ENCODE measurements around the gene STXBP4.

DNA sequence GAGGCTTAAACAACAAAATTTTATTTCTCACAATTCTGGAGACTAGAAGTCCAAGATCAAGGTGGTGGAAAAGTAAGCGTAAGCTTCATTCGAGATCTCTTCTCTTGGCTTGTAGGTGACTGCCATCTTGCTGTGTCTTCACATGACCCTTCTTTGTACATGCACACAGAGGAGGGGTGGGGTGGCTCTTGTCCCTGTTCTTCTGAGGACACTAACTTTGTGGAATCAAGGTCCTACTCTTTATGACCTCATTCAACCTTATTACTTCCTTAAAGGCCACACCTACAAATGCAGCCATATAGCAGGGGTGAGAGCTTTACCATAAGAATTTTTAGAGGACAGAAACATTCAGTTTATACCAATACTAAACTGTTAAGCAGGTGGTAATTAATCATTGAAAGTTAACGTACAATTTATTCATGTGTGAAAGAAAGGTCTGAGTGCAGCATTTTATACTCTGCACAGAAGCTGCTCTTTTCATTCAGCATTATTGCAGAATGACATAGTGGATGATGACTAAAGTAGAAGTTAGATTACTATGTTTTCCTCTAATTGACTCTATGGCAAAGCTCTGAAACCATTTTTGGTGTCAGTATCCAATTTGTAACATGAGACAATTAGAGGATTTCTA lies 156.3 kb downstream of the STXBP4 start:
- no peak for TF ChIP-seq ZFP30 (CRISPR knock-in tag; IDR thresholded peaks at IDR 0.05)
- no peak for TF ChIP-seq ISL1 (CRISPR knock-in tag; IDR thresholded peaks at IDR 0.05)
- no peak for TF ChIP-seq SNAI2 (CRISPR knock-in tag; IDR thresholded peaks at IDR 0.05)
- TF ChIP-seq, protein P1, sequence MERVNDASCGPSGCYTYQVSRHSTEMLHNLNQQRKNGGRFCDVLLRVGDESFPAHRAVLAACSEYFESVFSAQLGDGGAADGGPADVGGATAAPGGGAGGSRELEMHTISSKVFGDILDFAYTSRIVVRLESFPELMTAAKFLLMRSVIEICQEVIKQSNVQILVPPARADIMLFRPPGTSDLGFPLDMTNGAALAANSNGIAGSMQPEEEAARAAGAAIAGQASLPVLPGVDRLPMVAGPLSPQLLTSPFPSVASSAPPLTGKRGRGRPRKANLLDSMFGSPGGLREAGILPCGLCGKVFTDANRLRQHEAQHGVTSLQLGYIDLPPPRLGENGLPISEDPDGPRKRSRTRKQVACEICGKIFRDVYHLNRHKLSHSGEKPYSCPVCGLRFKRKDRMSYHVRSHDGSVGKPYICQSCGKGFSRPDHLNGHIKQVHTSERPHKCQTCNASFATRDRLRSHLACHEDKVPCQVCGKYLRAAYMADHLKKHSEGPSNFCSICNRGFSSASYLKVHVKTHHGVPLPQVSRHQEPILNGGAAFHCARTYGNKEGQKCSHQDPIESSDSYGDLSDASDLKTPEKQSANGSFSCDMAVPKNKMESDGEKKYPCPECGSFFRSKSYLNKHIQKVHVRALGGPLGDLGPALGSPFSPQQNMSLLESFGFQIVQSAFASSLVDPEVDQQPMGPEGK (CRISPR knock-in tag; IDR thresholded peaks at IDR 0.05; ENCODE audit: borderline replicate concordance) = no peak
- no peak for TF ChIP-seq ZNF565 (CRISPR knock-in tag; conservative IDR thresholded peaks at IDR 0.05; ENCODE audit: low read depth)
- TF ChIP-seq ZNF70 (CRISPR knock-in tag; IDR thresholded peaks at IDR 0.05) = no peak
- TF ChIP-seq GLIS3 (CRISPR knock-in tag; IDR thresholded peaks at IDR 0.05) = no peak
